Parathyroid adenoma (tissue), 2 donors: ENCODE measurements around the gene BBLN.

Source experiments
- H2AFZ ChIP-seq: fragments of 300-600 bp; sonication (generic); one replicate; pipeline ENCODE4 v1.7.0; 2017; ENCODE audit warnings: antibody characterized with exemption, mild to moderate bottlenecking
- H3K27ac ChIP-seq: fragments of 300-600 bp; sonication (generic); one replicate; pipeline ENCODE4 v1.7.0; 2017
- H3K27me3 ChIP-seq: fragments of 300-600 bp; sonication (generic); one replicate; pipeline ENCODE4 v1.7.0; 2017; ENCODE audit warnings: low read length; ENCODE audit not compliant: control insufficient read depth, insufficient read depth
- H3K36me3 ChIP-seq: fragments of 300-600 bp; sonication (generic); one replicate; pipeline ENCODE4 v1.7.0; 2017; ENCODE audit warnings: low read length; ENCODE audit not compliant: control insufficient read depth, insufficient read depth
- H3K4me1 ChIP-seq: fragments of 300-600 bp; sonication (generic); one replicate; pipeline ENCODE4 v1.7.0; 2017; ENCODE audit warnings: control low read depth
- H3K4me2 ChIP-seq: fragments of 300-600 bp; sonication (generic); one replicate; pipeline ENCODE4 v1.7.0; 2017; ENCODE audit warnings: low read length
- H3K4me3 ChIP-seq: fragments of 300-600 bp; sonication (generic); one replicate; pipeline ENCODE4 v1.7.0; 2017; ENCODE audit warnings: low read depth, low read length
- H3K79me2 ChIP-seq: fragments of 300-600 bp; sonication (generic); one replicate; pipeline ENCODE4 v1.7.0; 2017; ENCODE audit warnings: control low read depth
- H3K9ac ChIP-seq: fragments of 300-600 bp; sonication (generic); one replicate; pipeline ENCODE4 v1.7.0; 2017; ENCODE audit warnings: mild to moderate bottlenecking
- H3K9me3 ChIP-seq: fragments of 300-600 bp; sonication (generic); one replicate; pipeline ENCODE4 v1.7.0; 2017; ENCODE audit warnings: low read length; ENCODE audit not compliant: control insufficient read depth
- TF ChIP-seq, protein P1 (sequence below): fragments of 300-600 bp; sonication (generic); IDR thresholded peaks from one replicate; pipeline ENCODE4 v1.7.0; 2017; ENCODE audit warnings: antibody characterized with exemption, mild to moderate bottlenecking
- donor health status: primary hyperparathyroidism.

The BBLN gene

DNA sequence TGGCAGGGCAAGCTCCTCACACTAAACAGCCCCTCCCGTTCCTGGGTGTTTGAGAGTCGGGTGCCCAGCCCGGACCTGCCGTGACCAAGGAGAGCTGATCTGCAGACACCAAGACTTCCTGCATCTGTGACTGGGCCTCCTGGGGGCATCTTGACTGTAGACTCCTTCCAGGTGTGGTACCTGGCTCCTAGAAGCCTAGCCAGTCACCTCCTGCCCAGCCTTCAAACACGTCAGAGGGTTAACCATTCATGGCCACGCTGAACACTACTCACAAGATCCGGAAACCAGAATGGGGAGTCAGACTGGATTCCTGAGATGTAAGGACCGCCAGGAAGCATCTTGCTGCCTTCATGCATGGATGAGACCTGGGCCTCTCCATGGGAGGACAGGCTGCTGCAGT lies 14.5 kb upstream of the BBLN start:
- H3K4me3 ChIP-seq, result no peak overlapping the region
- H3K4me1 ChIP-seq, result no peaks in the 10 kb centered on the region
- H3K27ac ChIP-seq, result no peak overlapping the region
- TF ChIP-seq, protein P1, sequence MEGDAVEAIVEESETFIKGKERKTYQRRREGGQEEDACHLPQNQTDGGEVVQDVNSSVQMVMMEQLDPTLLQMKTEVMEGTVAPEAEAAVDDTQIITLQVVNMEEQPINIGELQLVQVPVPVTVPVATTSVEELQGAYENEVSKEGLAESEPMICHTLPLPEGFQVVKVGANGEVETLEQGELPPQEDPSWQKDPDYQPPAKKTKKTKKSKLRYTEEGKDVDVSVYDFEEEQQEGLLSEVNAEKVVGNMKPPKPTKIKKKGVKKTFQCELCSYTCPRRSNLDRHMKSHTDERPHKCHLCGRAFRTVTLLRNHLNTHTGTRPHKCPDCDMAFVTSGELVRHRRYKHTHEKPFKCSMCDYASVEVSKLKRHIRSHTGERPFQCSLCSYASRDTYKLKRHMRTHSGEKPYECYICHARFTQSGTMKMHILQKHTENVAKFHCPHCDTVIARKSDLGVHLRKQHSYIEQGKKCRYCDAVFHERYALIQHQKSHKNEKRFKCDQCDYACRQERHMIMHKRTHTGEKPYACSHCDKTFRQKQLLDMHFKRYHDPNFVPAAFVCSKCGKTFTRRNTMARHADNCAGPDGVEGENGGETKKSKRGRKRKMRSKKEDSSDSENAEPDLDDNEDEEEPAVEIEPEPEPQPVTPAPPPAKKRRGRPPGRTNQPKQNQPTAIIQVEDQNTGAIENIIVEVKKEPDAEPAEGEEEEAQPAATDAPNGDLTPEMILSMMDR, result no peak
- H3K9me3 ChIP-seq, result no peaks in the 10 kb centered on the region
- H3K27me3 ChIP-seq, result no peaks in the 10 kb centered on the region
- H3K79me2 ChIP-seq, result no peaks in the 10 kb centered on the region
- H3K36me3 ChIP-seq, result no peaks in the 10 kb centered on the region
- no peak overlapping the region for H3K4me2 ChIP-seq
- no peak overlapping the region for H3K9ac ChIP-seq
- no peak overlapping the region for H2AFZ ChIP-seq

DNA sequence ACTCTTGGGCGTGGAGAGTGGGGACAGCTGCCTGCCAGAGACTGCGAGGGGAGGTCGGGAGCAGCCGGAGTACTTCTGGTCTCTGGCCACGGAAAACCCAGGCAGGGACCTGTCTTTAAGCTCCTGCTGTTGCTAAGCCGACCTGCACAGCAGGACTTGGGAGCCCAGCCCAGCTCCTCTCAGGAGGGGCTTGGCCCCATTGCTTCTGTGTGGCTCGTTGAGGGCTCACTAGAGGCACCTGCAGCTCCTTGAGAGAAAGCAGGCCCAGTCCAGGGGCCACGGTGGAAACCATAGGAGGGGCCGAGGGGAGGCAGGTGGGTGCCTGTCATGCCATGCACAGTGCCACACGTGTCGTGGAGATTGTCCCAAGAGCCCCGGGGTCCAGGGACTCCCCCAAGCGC lies 14.1 kb upstream of the BBLN start:
- Histone ChIP-seq H3K27me3 (no peaks in the 10 kb centered on the region), H3K36me3 (no peaks in the 10 kb centered on the region), H3K9me3 (no peaks in the 10 kb centered on the region), H2AFZ (no peak overlapping the region), H3K4me2 (no peak overlapping the region), H3K27ac (no peak overlapping the region), H3K4me1 (no peaks in the 10 kb centered on the region), H3K79me2 (no peaks in the 10 kb centered on the region), H3K9ac (no peak overlapping the region), H3K4me3 (no peak overlapping the region)
- TF ChIP-seq, protein P1, result no peak

DNA sequence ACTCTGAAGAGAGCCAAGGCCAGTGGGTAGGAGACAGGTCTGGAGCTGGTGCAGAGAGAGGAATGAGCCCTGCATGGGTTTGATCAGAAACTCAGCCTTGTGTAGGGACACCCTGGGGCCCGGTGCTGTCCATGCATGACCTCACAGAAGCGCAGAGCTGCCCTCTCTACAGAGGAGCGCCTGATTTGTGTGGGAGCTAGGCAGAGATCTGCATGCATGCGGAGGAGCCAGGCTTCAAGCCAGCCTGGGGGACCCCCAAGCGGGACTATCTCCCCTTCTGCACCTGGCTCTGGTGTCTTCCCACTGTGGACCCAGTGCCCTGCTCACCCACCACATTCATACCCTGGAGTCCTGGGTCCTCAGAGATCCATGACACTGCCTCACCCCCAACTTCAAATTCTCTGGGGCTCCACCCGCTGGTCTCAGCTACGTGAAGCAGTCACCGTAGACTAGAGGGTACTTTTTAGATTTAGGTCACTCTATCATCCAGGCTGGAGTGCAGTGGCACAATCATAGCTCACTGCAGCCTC lies 13.4 kb upstream of the BBLN start:
- Histone ChIP-seq H3K27me3 (no peaks in the 10 kb centered on the region), H3K4me1 (no peaks in the 10 kb centered on the region), H3K36me3 (no peaks in the 10 kb centered on the region), H2AFZ (no peak overlapping the region), H3K79me2 (no peaks in the 10 kb centered on the region), H3K9me3 (no peaks in the 10 kb centered on the region), H3K4me2 (no peak overlapping the region), H3K4me3 (no peak overlapping the region), H3K9ac (no peak overlapping the region), H3K27ac (no peak overlapping the region)
- TF ChIP-seq, protein P1, result no peak

DNA sequence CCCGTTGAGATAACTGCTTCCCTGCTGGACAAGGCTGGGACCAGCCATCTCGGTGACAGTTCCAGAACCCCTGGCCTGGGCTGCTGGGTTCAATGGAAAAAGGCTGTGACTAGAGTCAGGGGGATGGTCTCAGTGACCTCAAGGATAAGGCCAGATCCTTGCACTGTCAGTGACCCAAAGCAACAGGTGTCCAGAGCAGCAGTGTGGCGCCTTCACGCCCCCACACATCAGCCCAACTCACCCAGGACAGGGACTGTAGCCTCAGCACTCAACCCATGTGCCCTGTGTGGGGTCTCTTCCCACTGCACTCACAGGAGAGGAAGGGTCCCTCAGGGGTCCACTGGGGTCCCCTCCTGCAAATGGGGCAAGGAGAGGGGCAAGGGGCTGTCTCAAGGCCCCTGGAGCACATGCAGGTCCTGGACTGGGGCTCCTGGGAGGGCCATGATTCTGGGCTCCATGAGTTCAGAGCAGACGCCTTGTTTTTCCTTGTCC lies 11.5 kb upstream of the BBLN start:
- H3K4me2 ChIP-seq, result no peak overlapping the region
- H3K27me3 ChIP-seq, result no peaks in the 10 kb centered on the region
- no peak overlapping the region for H3K9ac ChIP-seq
- no peaks in the 10 kb centered on the region for H3K79me2 ChIP-seq
- H2AFZ ChIP-seq, result no peak overlapping the region
- TF ChIP-seq, protein P1, result no peak
- H3K4me3 ChIP-seq, result no peak overlapping the region
- no peaks in the 10 kb centered on the region for H3K9me3 ChIP-seq
- no peaks in the 10 kb centered on the region for H3K4me1 ChIP-seq
- H3K27ac ChIP-seq, result no peak overlapping the region
- H3K36me3 ChIP-seq, result no peaks in the 10 kb centered on the region

DNA sequence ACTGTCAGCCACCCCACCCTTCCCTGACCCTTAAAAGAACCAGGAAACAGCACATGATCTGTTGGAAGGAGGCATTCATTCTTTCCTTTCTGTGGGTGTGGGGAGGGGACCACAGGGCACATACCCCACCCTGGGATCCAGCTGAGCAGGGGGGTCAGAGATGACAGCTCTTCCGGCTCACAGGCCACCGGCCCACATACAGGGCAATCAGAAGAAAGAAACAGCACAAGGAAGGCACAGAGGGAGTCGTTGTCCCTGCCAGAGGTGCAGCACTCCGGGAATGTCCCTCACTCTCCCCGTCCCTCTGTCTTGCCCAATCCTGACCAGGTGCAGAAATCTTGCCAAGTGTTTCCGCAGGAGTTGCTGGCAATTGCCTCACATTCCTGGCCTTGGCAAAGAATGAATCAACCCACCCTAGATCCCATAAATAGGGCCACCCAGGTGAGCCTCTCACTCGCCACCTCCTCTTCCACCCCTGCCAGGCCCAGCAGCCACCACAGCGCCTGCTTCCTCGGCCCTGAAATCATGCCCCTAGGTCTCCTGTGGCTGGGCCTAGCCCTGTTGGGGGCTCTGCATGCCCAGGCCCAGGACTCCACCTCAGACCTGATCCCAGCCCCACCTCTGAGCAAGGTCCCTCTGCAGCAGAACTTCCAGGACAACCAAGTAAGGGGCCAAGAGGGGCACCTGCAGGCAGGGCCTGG lies 10.9 kb upstream of the BBLN start, which contains the start of gene LCN2:
Gene LCN2, plus strand, starts transcription at position 453 of the 701 bp plus-strand sequence. Its CDS starts 73 bp downstream, at position 526.
- H3K9ac ChIP-seq, result no peak within 1 kb of the TSS
- H3K36me3 ChIP-seq, result no peaks in the 10 kb centered on the region
- no peaks in the 10 kb centered on the region for H3K4me1 ChIP-seq
- H3K4me2 ChIP-seq, result no peak within 1 kb of the TSS
- no peaks in the 10 kb centered on the region for H3K27me3 ChIP-seq
- H3K4me3 ChIP-seq, result no peak within 1 kb of the TSS
- H3K27ac ChIP-seq, result no peak within 1 kb of the TSS
- no peaks in the 10 kb centered on the region for H3K79me2 ChIP-seq
- TF ChIP-seq, protein P1, result no peak
- no peak within 1 kb of the TSS for H2AFZ ChIP-seq
- no peaks in the 10 kb centered on the region for H3K9me3 ChIP-seq
